Measurements from ENCODE around the gene CDK5RAP3. TPM values are rescaled to one million over a fixed set of nuclear protein-coding genes. Genes with fewer than 3 reads are reported as not detected.

Gene CDK5RAP3, protein sequence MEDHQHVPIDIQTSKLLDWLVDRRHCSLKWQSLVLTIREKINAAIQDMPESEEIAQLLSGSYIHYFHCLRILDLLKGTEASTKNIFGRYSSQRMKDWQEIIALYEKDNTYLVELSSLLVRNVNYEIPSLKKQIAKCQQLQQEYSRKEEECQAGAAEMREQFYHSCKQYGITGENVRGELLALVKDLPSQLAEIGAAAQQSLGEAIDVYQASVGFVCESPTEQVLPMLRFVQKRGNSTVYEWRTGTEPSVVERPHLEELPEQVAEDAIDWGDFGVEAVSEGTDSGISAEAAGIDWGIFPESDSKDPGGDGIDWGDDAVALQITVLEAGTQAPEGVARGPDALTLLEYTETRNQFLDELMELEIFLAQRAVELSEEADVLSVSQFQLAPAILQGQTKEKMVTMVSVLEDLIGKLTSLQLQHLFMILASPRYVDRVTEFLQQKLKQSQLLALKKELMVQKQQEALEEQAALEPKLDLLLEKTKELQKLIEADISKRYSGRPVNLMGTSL
- total RNA-seq (100 to 1,000 TPM; 178 to 184 TPM), polyA plus RNA-seq (81.3 TPM)

GRCh38 chr17:47970725-47971499 is at the start of gene CDK5RAP3:
CDK5RAP3 (plus strand) TSS chr17:47971113; CDS start chr17:47971147, 34 bp downstream.
- H3K4me3 ChIP-seq (ENCODE audit: low read length): peak within 1 kb of the TSS; percentile 74
- peaks cover 0 to 35% (median 7%) of the 10 kb centered on the region in 3 donors for H3K36me3 Mint-ChIP-seq
- CTCF ChIA-PET: interaction anchor here (0.6 to 8.6 kb wide), 30 partner anchors 9 to 392 kb away, joined by 3 to 191 read pairs (median 4); partner anchors contain the start of genes CBX1, NFE2L1, OSBPL7 and PNPO
- H3K9me3 ChIP-seq (ENCODE audit: low read length): no peaks in the 10 kb centered on the region
- peak within 1 kb of the TSS; percentile 90 to 99 (median 94) for H3K27ac Mint-ChIP-seq
- H3K27me3 Mint-ChIP-seq: peaks cover 0 to 1% of the 10 kb centered on the region in 2 donors
- H3K36me3 ChIP-seq (ENCODE audit: insufficient read depth, low read length): peaks cover 5% of the 10 kb centered on the region
- peak within 1 kb of the TSS; percentile 98 to 100 (median 99) for H3K4me3 Mint-ChIP-seq
- POLR2A ChIA-PET: interaction anchor here (0.5 to 2.5 kb wide), 11 partner anchors 10 to 208 kb away, joined by 3 to 18 read pairs (median 4); partner anchors contain the start of genes LRRC46, MRPL10, PNPO and SP2
- H3K4me1 ChIP-seq (ENCODE audit: insufficient read depth, low read length): peaks cover 14% of the 10 kb centered on the region
- no peaks in the 10 kb centered on the region for H3K27me3 ChIP-seq (ENCODE audit: insufficient read depth, low read length, poor library complexity, severe bottlenecking)
- peak within 1 kb of the TSS; percentile 73 for H3K27ac ChIP-seq (ENCODE audit: low read depth, low read length)
- DNase-seq: peak; percentile 97 to 98 (median 98)
- peaks cover 26 to 37% (median 33%) of the 10 kb centered on the region in 3 donors for H3K4me1 Mint-ChIP-seq
- H3K9me3 Mint-ChIP-seq: no peaks in the 10 kb centered on the region

GRCh38 chr17:47924785-47925677 is 45.9 kb upstream of the CDK5RAP3 start:
- H3K27me3 Mint-ChIP-seq: no peaks in the 10 kb centered on the region
- Histone ChIP-seq H3K4me3 (ENCODE audit: low read length) (no peak overlapping the region), H3K9me3 (ENCODE audit: low read length) (no peaks in the 10 kb centered on the region), H3K4me1 (ENCODE audit: insufficient read depth, low read length) (no peaks in the 10 kb centered on the region), H3K36me3 (ENCODE audit: insufficient read depth, low read length) (peaks cover 45% of the 10 kb centered on the region), H3K27ac (ENCODE audit: low read depth, low read length) (no peak overlapping the region), H3K27me3 (ENCODE audit: insufficient read depth, low read length, poor library complexity, severe bottlenecking) (no peaks in the 10 kb centered on the region)
- H3K4me3 Mint-ChIP-seq: no peak overlapping the region
- CTCF ChIA-PET: interaction anchor here (0.7 to 1.4 kb wide), 2 partner anchors 17 to 24 kb away, joined by 3 to 5 read pairs; no protein-coding TSS in a partner anchor
- POLR2A ChIA-PET: interaction anchor here (0.5 kb wide), 1 partner anchor 13 kb away, joined by 5 read pairs; no protein-coding TSS in a partner anchor
- DNase-seq: no peak
- H3K27ac Mint-ChIP-seq: no peak overlapping the region
- peaks cover 6 to 85% (median 28%) of the 10 kb centered on the region in 3 donors for H3K36me3 Mint-ChIP-seq
- H3K4me1 Mint-ChIP-seq: peaks cover 0 to 4% (median 0%) of the 10 kb centered on the region in 3 donors
- no peaks in the 10 kb centered on the region for H3K9me3 Mint-ChIP-seq

DNA sequence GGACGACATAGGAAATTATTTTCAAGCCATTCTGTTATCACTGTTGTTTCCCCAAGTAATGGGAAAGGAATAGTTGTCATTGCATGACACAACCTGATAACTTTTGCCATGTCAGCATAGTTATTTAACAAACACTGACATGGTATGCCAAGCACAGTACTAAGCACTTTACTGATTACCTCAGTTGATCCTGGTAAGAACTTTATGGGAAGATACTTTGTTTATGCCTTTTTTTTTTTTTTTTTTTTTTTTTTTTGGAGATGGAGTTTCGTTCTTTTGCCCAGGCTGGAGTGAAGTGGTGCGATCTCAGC is 45.3 kb upstream of the CDK5RAP3 start:
- H3K4me1 ChIP-seq (ENCODE audit: insufficient read depth, low read length): no peaks in the 10 kb centered on the region
- Mint-ChIP-seq H3K4me1 (peaks cover 0 to 4% (median 0%) of the 10 kb centered on the region in 3 donors), H3K9me3 (no peaks in the 10 kb centered on the region), H3K36me3 (peaks cover 6 to 90% (median 31%) of the 10 kb centered on the region in 3 donors), H3K27me3 (no peaks in the 10 kb centered on the region), H3K27ac (no peak overlapping the region), H3K4me3 (no peak overlapping the region)
- no peak overlapping the region for H3K4me3 ChIP-seq (ENCODE audit: low read length)
- H3K36me3 ChIP-seq (ENCODE audit: insufficient read depth, low read length): peaks cover 49% of the 10 kb centered on the region
- H3K9me3 ChIP-seq (ENCODE audit: low read length): no peaks in the 10 kb centered on the region
- DNase-seq: no peak
- ChIA-PET CTCF (interaction anchor here (1.2 kb wide), 1 partner anchor 24 kb away, joined by 3 read pairs; no protein-coding TSS in a partner anchor), POLR2A (interaction anchor here (0.5 kb wide), 1 partner anchor 14 kb away, joined by 5 read pairs; no protein-coding TSS in a partner anchor)
- no peaks in the 10 kb centered on the region for H3K27me3 ChIP-seq (ENCODE audit: insufficient read depth, low read length, poor library complexity, severe bottlenecking)
- H3K27ac ChIP-seq (ENCODE audit: low read depth, low read length): no peak overlapping the region

- Mint-ChIP-seq H3K4me1 (no peaks in the 10 kb centered on the region), H3K36me3 (peaks cover 6 to 72% (median 24%) of the 10 kb centered on the region in 3 donors), H3K27me3 (peaks cover 0 to 1% of the 10 kb centered on the region in 2 donors), H3K27ac (no peak overlapping the region), H3K4me3 (no peak overlapping the region), H3K9me3 (no peaks in the 10 kb centered on the region)
- no peaks in the 10 kb centered on the region for H3K27me3 ChIP-seq (ENCODE audit: insufficient read depth, low read length, poor library complexity, severe bottlenecking)
- no peaks in the 10 kb centered on the region for H3K9me3 ChIP-seq (ENCODE audit: low read length)
- H3K4me1 ChIP-seq (ENCODE audit: insufficient read depth, low read length): no peaks in the 10 kb centered on the region
- no peak overlapping the region for H3K27ac ChIP-seq (ENCODE audit: low read depth, low read length)
- DNase-seq: no peak
- peaks cover 42% of the 10 kb centered on the region for H3K36me3 ChIP-seq (ENCODE audit: insufficient read depth, low read length)
- CTCF ChIA-PET: no interaction called here
- H3K4me3 ChIP-seq (ENCODE audit: low read length): no peak overlapping the region
- POLR2A ChIA-PET: no interaction called here
Measured at GRCh38 chr17:47927821-47928400, 43.0 kb upstream of the CDK5RAP3 start.

GRCh38 chr17:47928415-47928814 is 42.5 kb upstream of the CDK5RAP3 start:
- peak overlapping the region in 2 of 8 donors; percentile 7 to 34 for H3K27ac Mint-ChIP-seq

DNA sequence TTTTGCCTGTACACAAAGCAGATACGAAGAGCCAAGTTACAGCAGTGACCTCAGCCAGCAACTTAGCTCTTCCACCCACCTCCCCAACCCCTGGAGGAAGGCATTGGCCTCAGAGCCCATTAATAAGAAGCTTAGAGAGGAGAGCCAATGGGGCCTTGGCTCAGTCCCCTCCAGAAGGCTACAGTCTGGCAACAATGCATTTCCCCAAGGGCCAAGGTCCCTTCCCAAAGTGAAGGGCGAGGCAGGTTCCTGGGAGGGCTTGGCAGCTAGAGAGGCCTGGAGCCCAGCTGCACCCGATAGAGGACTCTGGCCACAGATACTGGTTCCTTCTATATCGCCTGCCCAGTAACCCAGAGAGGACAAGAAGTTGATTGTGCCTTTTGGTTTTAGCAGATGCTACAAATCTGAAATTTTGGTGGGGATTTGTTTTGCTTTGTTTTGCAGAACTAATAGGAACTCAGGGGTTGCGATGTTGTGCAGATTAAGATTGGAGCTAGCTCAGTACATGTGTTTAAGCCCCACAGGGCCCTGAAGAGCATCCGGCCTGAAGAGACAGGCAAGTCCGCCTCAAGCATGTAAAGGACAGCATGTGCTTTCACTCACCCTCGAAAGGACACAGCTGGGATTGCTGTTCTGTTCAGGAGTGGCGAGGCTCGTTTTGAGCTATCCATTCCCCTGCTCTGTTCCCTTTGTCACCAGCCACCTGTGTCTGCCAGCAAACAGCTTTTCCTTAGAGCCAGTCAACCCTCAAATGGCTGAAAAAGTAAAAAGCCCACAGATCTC is 41.5 kb upstream of the CDK5RAP3 start:
- H3K4me1 Mint-ChIP-seq: no peaks in the 10 kb centered on the region
- POLR2A ChIA-PET: no interaction called here
- H3K27me3 Mint-ChIP-seq: peaks cover 0 to 1% of the 10 kb centered on the region in 2 donors
- CTCF ChIA-PET: interaction anchor here (0.8 to 2.0 kb wide), 2 partner anchors 19 to 42 kb away, joined by 3 to 4 read pairs; partner anchors contain the start of gene CDK5RAP3
- no peaks in the 10 kb centered on the region for H3K4me1 ChIP-seq (ENCODE audit: insufficient read depth, low read length)
- H3K27ac Mint-ChIP-seq: peak overlapping the region in 1 of 8 donors; percentile 32
- H3K36me3 ChIP-seq (ENCODE audit: insufficient read depth, low read length): peaks cover 28% of the 10 kb centered on the region
- no peak overlapping the region for H3K4me3 Mint-ChIP-seq
- no peaks in the 10 kb centered on the region for H3K9me3 ChIP-seq (ENCODE audit: low read length)
- no peaks in the 10 kb centered on the region for H3K27me3 ChIP-seq (ENCODE audit: insufficient read depth, low read length, poor library complexity, severe bottlenecking)
- no peak for DNase-seq
- no peak overlapping the region for H3K27ac ChIP-seq (ENCODE audit: low read depth, low read length)
- H3K4me3 ChIP-seq (ENCODE audit: low read length): no peak overlapping the region
- H3K9me3 Mint-ChIP-seq: no peaks in the 10 kb centered on the region
- H3K36me3 Mint-ChIP-seq: peaks cover 6 to 57% (median 22%) of the 10 kb centered on the region in 3 donors

More at GRCh38 chr17:47928415-47928814, 42.5 kb upstream of the CDK5RAP3 start:
- no peak overlapping the region for H3K4me3 ChIP-seq (ENCODE audit: low read length)
- H3K9me3 Mint-ChIP-seq: no peaks in the 10 kb centered on the region
- H3K36me3 Mint-ChIP-seq: peaks cover 6 to 67% (median 24%) of the 10 kb centered on the region in 3 donors
- no peaks in the 10 kb centered on the region for H3K27me3 ChIP-seq (ENCODE audit: insufficient read depth, low read length, poor library complexity, severe bottlenecking)
- peaks cover 37% of the 10 kb centered on the region for H3K36me3 ChIP-seq (ENCODE audit: insufficient read depth, low read length)
- H3K4me1 ChIP-seq (ENCODE audit: insufficient read depth, low read length): no peaks in the 10 kb centered on the region
- H3K27ac ChIP-seq (ENCODE audit: low read depth, low read length): no peak overlapping the region
- no peak overlapping the region for H3K4me3 Mint-ChIP-seq
- ChIA-PET POLR2A (no interaction called here), CTCF (no interaction called here)
- H3K4me1 Mint-ChIP-seq: no peaks in the 10 kb centered on the region
- no peak for DNase-seq
- H3K27me3 Mint-ChIP-seq: peaks cover 0 to 1% of the 10 kb centered on the region in 2 donors
- no peaks in the 10 kb centered on the region for H3K9me3 ChIP-seq (ENCODE audit: low read length)
